H1 (cell line): ENCODE measurements around the gene KIF3B. TPM values are rescaled to one million over a fixed set of nuclear protein-coding genes. Genes with fewer than 3 reads are reported as not detected.

ENCODE experiments used
- EP300 ChIP-seq, 2 experiments: IDR thresholded peaks; 1 replicate in 1 of 2; 2 replicates in 1 of 2; pipeline ENCODE4 v1.6.1; 2011 to 2012; ENCODE audit warnings: low read depth in 2 of 2, low read length in 2 of 2, mild to moderate bottlenecking in 2 of 2, borderline replicate concordance in 1 of 2, inconsistent platforms in 1 of 2, moderate library complexity in 1 of 2
- JUND ChIP-seq: IDR thresholded peaks from 2 replicates; pipeline ENCODE4 v1.6.1; 2011; ENCODE audit warnings: mild to moderate bottlenecking, improper control_type of control experiment, low read length
- POU5F1 ChIP-seq: IDR thresholded peaks from 2 replicates; pipeline ENCODE4 v1.6.1; 2011; ENCODE audit warnings: low read depth, mild to moderate bottlenecking, low read length, moderate library complexity
- TEAD4 ChIP-seq: IDR thresholded peaks from 2 replicates; pipeline ENCODE4 v1.6.1; 2012; ENCODE audit warnings: low read depth, low read length, inconsistent platforms, mixed read lengths
- polyA plus RNA-seq, 7 experiments: library from polyadenylated mRNA; depleted of rRNA in 3 of 7; stranded (reverse) in 5 of 7; unstranded in 2 of 7; fragments of >200 nt in 5 of 7; fragments of 200-250 nt in 2 of 7; gene quantifications; 1 replicate in 5 of 7; 2 replicates in 1 of 7; 4 replicates in 1 of 7; pipeline versions ENCODE4 v1.2.1 to v1.2.3, GENCODE V29; 2011 to 2013; ENCODE audit warnings: missing spikeins in 2 of 7, mixed read lengths in 2 of 7
- total RNA-seq: library from RNA; stranded (reverse); fragmentation: NEBNext Ultra II Directional; extraction: Animal tissue kit (Norgen Biotek cat#: 25700); gene quantifications from 2 replicates; pipeline ENCODE4 v1.2.1, GENCODE V29; 2021
- TF ChIP-seq, protein P1 (sequence below): IDR thresholded peaks from 2 replicates; pipeline ENCODE4 v1.6.1; 2012; ENCODE audit warnings: inconsistent platforms

Gene KIF3B
- total and polyA plus RNA-seq, 2 of the 8 experiments (the other 6 are each of a cell fraction or from before 2014, with no cell fraction given), result 10.1 to 22.4 TPM

DNA sequence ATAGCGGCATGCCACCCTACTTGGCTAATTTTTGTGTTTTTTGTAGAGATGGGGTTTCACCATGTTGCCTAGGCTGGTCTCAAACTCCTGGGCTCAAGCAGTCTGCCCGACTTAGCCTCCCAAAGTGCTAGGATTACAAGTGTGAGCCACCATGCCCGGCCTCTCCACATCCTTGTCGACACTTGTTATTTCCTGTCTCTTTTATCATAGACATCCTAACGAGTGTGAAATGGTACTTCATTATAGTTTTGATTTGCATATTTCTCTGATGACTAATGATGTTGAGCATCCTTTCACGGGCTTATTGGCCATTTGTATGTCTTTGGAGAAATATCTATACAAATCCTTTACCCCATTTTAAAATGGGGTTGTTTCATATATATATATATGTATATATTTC lies 41.6 kb downstream of the KIF3B start (continued):
- TF ChIP-seq TEAD4 (no peak), POU5F1 (no peak), EP300 (IDR thresholded peaks at IDR 0.05; ENCODE audit: borderline replicate concordance in 1 of 2, low read depth in 2 of 2, low read length in 2 of 2) (no peak), JUND (no peak)
- TF ChIP-seq, protein P1, sequence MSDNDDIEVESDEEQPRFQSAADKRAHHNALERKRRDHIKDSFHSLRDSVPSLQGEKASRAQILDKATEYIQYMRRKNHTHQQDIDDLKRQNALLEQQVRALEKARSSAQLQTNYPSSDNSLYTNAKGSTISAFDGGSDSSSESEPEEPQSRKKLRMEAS, result no peak
- TF ChIP-seq, all 59 proteins: peak for 0
